K562 (cell line): ENCODE measurements around the gene ANK2. TPM values are rescaled to one million over a fixed set of nuclear protein-coding genes. Genes with fewer than 3 reads are reported as not detected.

Experiments used
- CBX3 ChIP-seq, 2 experiments: IDR thresholded peaks; 1 replicate in 1 of 2; 2 replicates in 1 of 2; pipeline ENCODE4 v1.6.1; 2012; ENCODE audit warnings: inconsistent platforms in 2 of 2, low read length in 2 of 2, borderline replicate concordance in 1 of 2, control low read depth in 1 of 2
- polyA plus RNA-seq, 8 experiments: library from polyadenylated mRNA; depleted of rRNA in 4 of 8; stranded (reverse) in 5 of 8; unstranded in 3 of 8; fragments of >200 nt; fragmentation: Nextera tagmentation in 2 of 8; fragmentation: Illumina TruSeq in 1 of 8; extraction: Ambion mirVana in 2 of 8; extraction: Trizol in 1 of 8; gene quantifications; 2 replicates each; pipeline versions ENCODE4 v1.2.1 to v1.2.3, GENCODE V29; 2011 to 2014; ENCODE audit warnings: inconsistent platforms in 1 of 8, missing spikeins in 1 of 8
- total RNA-seq, 7 experiments: library from RNA; depleted of rRNA in 6 of 7; stranded (reverse); fragments of >200 nt in 6 of 7; fragmentation: Illumina TruSeq in 2 of 7; extraction: Trizol in 2 of 7; gene quantifications; 2 replicates each; pipeline versions ENCODE4 v1.2.1 to v1.2.3, GENCODE V29; 2011 to 2021; ENCODE audit warnings: low replicate concordance in 1 of 7
- TF ChIP-seq, protein P1 (sequence below): fragments of 250-450 bp; sonication (Bioruptor Pico); IDR thresholded peaks from 2 replicates; pipeline ENCODE4 v1.5.0; 2020; ENCODE audit warnings: mild to moderate bottlenecking, borderline replicate concordance
- TF ChIP-seq, protein P2 (sequence below): fragments of 250-450 bp; sonication (Bioruptor Pico); IDR thresholded peaks from 2 replicates; pipeline ENCODE4 v1.8.0; 2022; ENCODE audit warnings: inconsistent platforms
- TF ChIP-seq, protein P3 (sequence below): fragments of 250-450 bp; sonication (Bioruptor Pico); IDR thresholded peaks from 2 replicates; pipeline ENCODE4 v1.5.0; 2021; ENCODE audit warnings: mild to moderate bottlenecking, borderline replicate concordance
- TF ChIP-seq, protein P4 (sequence below): fragments of 450-650 bp; IDR thresholded peaks from 2 replicates; pipeline ENCODE4 v1.6.1; 2016

The ANK2 gene
- total and polyA plus RNA-seq, 9 of the 15 experiments (the other 6 are each of a cell fraction or from before 2014, with no cell fraction given), result 0.07 to 0.24 TPM; not detected in 7

DNA sequence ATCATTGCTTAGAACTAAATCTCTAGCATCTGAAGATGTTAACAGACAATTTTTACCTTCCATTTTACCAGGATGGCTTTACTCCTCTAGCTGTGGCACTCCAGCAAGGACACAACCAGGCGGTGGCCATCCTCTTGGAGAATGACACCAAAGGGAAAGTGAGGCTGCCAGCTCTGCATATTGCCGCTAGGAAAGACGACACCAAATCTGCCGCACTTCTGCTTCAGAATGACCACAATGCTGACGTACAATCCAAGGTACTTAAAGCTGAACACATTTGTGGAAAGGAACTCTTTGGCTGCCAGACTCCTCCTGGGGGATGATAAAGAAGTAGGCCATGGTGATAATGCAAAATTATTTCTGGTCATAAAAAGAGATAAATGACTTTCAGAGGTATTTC, 187.5 kb downstream of the ANK2 start (continued):
- TF ChIP-seq, protein P1, sequence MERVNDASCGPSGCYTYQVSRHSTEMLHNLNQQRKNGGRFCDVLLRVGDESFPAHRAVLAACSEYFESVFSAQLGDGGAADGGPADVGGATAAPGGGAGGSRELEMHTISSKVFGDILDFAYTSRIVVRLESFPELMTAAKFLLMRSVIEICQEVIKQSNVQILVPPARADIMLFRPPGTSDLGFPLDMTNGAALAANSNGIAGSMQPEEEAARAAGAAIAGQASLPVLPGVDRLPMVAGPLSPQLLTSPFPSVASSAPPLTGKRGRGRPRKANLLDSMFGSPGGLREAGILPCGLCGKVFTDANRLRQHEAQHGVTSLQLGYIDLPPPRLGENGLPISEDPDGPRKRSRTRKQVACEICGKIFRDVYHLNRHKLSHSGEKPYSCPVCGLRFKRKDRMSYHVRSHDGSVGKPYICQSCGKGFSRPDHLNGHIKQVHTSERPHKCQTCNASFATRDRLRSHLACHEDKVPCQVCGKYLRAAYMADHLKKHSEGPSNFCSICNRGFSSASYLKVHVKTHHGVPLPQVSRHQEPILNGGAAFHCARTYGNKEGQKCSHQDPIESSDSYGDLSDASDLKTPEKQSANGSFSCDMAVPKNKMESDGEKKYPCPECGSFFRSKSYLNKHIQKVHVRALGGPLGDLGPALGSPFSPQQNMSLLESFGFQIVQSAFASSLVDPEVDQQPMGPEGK (CRISPR knock-in tag), result no peak
- TF ChIP-seq, protein P2, sequence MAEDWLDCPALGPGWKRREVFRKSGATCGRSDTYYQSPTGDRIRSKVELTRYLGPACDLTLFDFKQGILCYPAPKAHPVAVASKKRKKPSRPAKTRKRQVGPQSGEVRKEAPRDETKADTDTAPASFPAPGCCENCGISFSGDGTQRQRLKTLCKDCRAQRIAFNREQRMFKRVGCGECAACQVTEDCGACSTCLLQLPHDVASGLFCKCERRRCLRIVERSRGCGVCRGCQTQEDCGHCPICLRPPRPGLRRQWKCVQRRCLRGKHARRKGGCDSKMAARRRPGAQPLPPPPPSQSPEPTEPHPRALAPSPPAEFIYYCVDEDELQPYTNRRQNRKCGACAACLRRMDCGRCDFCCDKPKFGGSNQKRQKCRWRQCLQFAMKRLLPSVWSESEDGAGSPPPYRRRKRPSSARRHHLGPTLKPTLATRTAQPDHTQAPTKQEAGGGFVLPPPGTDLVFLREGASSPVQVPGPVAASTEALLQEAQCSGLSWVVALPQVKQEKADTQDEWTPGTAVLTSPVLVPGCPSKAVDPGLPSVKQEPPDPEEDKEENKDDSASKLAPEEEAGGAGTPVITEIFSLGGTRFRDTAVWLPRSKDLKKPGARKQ (CRISPR knock-in tag), result no peak
- TF ChIP-seq, protein P3, sequence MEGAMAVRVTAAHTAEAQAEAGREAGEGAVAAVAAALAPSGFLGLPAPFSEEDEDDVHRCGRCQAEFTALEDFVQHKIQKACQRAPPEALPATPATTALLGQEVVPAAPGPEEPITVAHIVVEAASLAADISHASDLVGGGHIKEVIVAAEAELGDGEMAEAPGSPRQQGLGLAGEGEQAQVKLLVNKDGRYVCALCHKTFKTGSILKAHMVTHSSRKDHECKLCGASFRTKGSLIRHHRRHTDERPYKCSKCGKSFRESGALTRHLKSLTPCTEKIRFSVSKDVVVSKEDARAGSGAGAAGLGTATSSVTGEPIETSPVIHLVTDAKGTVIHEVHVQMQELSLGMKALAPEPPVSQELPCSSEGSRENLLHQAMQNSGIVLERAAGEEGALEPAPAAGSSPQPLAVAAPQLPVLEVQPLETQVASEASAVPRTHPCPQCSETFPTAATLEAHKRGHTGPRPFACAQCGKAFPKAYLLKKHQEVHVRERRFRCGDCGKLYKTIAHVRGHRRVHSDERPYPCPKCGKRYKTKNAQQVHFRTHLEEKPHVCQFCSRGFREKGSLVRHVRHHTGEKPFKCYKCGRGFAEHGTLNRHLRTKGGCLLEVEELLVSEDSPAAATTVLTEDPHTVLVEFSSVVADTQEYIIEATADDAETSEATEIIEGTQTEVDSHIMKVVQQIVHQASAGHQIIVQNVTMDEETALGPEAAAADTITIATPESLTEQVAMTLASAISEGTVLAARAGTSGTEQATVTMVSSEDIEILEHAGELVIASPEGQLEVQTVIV (CRISPR knock-in tag), result no peak
- TF ChIP-seq CBX3 (IDR thresholded peaks at IDR 0.05; ENCODE audit: borderline replicate concordance in 1 of 2, low read length in 2 of 2), result no peak
- TF ChIP-seq, protein P4, sequence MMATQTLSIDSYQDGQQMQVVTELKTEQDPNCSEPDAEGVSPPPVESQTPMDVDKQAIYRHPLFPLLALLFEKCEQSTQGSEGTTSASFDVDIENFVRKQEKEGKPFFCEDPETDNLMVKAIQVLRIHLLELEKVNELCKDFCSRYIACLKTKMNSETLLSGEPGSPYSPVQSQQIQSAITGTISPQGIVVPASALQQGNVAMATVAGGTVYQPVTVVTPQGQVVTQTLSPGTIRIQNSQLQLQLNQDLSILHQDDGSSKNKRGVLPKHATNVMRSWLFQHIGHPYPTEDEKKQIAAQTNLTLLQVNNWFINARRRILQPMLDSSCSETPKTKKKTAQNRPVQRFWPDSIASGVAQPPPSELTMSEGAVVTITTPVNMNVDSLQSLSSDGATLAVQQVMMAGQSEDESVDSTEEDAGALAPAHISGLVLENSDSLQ, result no peak
- TF ChIP-seq, all 486 proteins: peak for 0
